Body of pancreas (tissue), 4 donors: ENCODE data around the gene OTUD5. TPM values are rescaled to one million over a fixed set of nuclear protein-coding genes. Genes with fewer than 3 reads are reported as not detected.
"Not testable (repeated sequence)": the region's sequence is repeated elsewhere in the genome, so short reads cannot be mapped to it uniquely, and the experiment has no call there.

Experiments
- ATAC-seq: fragments of 150-250 bp; one replicate; pipeline ENCODE4 v1.9.1; 2016
- DNase-seq, 4 donors: peaks; one replicate each; pipeline ENCODE4 v3.0.0-alpha.2; 2019
- H3K27ac ChIP-seq, 4 donors: fragments of 200-600 bp; sonication (generic); 1 replicate in 3 of 4; 2 replicates in 1 of 4; pipeline versions ENCODE4 v1.5.1 to v1.6.1; 2016 to 2019; ENCODE audit warnings: mild to moderate bottlenecking in 1 of 4, mixed read lengths in 1 of 4, moderate library complexity in 1 of 4
- H3K27me3 ChIP-seq, 2 donors: fragments of 200-600 bp; sonication (generic); one replicate each; pipeline ENCODE4 v1.6.0; 2016; ENCODE audit warnings: mild to moderate bottlenecking in 1 of 2
- H3K36me3 ChIP-seq, 2 donors: fragments of 200-600 bp; sonication (generic); replicated peaks in 1 of 2; 2 replicates each; pipeline ENCODE4 v1.5.1; 2016; ENCODE audit warnings: low read depth in 2 of 2; ENCODE audit not compliant: insufficient read depth in 1 of 2
- H3K4me1 ChIP-seq: fragments of 200-600 bp; sonication (generic); one replicate; pipeline ENCODE4 v1.6.0; 2016
- H3K4me3 ChIP-seq, 2 donors: fragments of 200-600 bp; sonication (generic); 1 replicate in 1 of 2; 2 replicates in 1 of 2; pipeline ENCODE4 v1.5.1; 2016 to 2019
- H3K9me3 ChIP-seq, 3 donors: fragments of 200-600 bp; sonication (generic); 1 replicate in 2 of 3; 2 replicates in 1 of 3; pipeline ENCODE4 v1.5.1; 2016
- CTCF ChIP-seq, 7 experiments: fragments of 450-650 bp in 4 of 7; fragments of 200-600 bp in 3 of 7; sonication (generic) in 3 of 7; IDR thresholded peaks; one replicate each; pipeline ENCODE4 v1.5.1; 2016 to 2019; ENCODE audit warnings: antibody characterized with exemption in 7 of 7
- POLR2A ChIP-seq, 3 donors: fragments of 450-650 bp; IDR thresholded peaks; one replicate each; pipeline ENCODE4 v1.6.1; 2016; ENCODE audit warnings: antibody characterized with exemption in 3 of 3, mild to moderate bottlenecking in 2 of 3
- WGBS, 2 donors: methylation state at CpG; one replicate each; pipeline ENCODE4 v1.1.5; 2017; 5-methylcytosine and 5-hydroxymethylcytosine counted together
- intact Hi-C: fragments of 100-400 bp; cut with DNase I; formaldehyde crosslinking; loops from one replicate; pipeline ENCODE4 v1.15.1; 2023
- total RNA-seq, 2 donors: library from RNA; depleted of rRNA; stranded (reverse); fragments of >200 nt; gene quantifications; one replicate each; pipeline ENCODE4 v1.1.0, GENCODE V29; 2016

The OTUD5 gene
- total RNA-seq, 2 donors from 2014 or later, result 23.6 to 40.2 TPM

- WGBS, 2 donors, result 2% methylated on average over 39 of the region's 68 CpGs; no CpG with 5 or more reads in 1 of the 2 donors
- peak; percentile 95 for ATAC-seq
- peak overlapping the region; percentile 45 to 75 (median 58) for H3K27ac ChIP-seq
Measured at GRCh38 chrX:48891402-48892288, 65.8 kb downstream of the OTUD5 start.

DNA sequence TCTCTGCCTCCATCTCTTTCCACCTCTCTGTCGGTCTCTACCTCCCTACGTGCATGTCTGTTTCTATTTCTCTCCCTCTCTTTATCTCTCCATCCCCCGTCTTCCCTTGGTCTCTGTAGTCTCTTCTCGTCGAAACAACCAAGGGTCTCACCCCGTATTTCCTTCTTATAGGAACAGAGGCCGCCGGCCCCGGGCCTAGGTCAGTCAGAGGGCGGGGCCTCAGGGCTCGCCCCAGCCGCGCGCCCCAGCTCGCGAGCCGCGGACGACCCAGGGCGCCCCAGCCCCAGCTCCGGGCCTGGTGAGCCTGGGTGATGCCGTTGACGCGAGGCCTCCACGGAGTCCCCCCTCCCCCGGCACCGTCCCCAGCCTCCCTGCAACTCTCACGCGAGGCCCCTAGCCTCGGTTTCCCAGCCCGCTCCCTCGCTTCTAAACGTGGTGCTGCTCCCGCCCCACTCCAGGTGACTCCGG is 66.4 kb downstream of the OTUD5 start:
- ATAC-seq (peak; percentile 40), DNase-seq (no peak)
- 0 to 3% methylated on average over 5 to 6 of the region's 35 CpGs for WGBS, 2 donors
- intact Hi-C loops, result no loop called here
- Histone ChIP-seq H3K27me3 (no peaks in the 10 kb centered on the region), H3K27ac (peak overlapping the region in 3 of 4 donors; percentile 47 to 75 (median 68)), H3K36me3 (no peaks in the 10 kb centered on the region), H3K4me1 (peaks cover 8% of the 10 kb centered on the region), H3K4me3 (peak overlapping the region; percentile 22 to 25), H3K9me3 (no peaks in the 10 kb centered on the region)
- TF ChIP-seq CTCF (IDR thresholded peaks at IDR 0.05) (no peak), POLR2A (IDR thresholded peaks at IDR 0.05) (no peak)

More at GRCh38 chrX:48891402-48892288, 65.8 kb downstream of the OTUD5 start:
- Histone ChIP-seq H3K4me1 (peaks cover 14% of the 10 kb centered on the region), H3K27me3 (no peaks in the 10 kb centered on the region), H3K4me3 (peak overlapping the region; percentile 22 to 25), H3K9me3 (no peaks in the 10 kb centered on the region), H3K36me3 (no peaks in the 10 kb centered on the region)
- DNase-seq, result peak; percentile 88 to 92 (median 90)
- intact Hi-C loops, result no loop called here
- TF ChIP-seq CTCF (IDR thresholded peaks at IDR 0.05) (peak in 6 of 7 experiments; percentile 22 to 71 (median 63)), POLR2A (IDR thresholded peaks at IDR 0.05) (peak; percentile 20 to 48 (median 39))

- TF ChIP-seq POLR2A (IDR thresholded peaks at IDR 0.05) (no peak), CTCF (IDR thresholded peaks at IDR 0.05) (no peak)
- Histone ChIP-seq H3K4me3 (no peak overlapping the region), H3K27me3 (no peaks in the 10 kb centered on the region), H3K9me3 (no peaks in the 10 kb centered on the region), H3K36me3 (no peaks in the 10 kb centered on the region), H3K4me1 (peaks cover 5% of the 10 kb centered on the region), H3K27ac (peak overlapping the region in 2 of 4 donors; percentile 68 to 75)
- DNase-seq, result no peak
- intact Hi-C loops, result no loop called here
- WGBS, 2 donors, result 25 to 40% methylated on average over 10 to 13 of the region's 15 CpGs
- no peak for ATAC-seq
Measured at GRCh38 chrX:48890296-48890925, 67.0 kb downstream of the OTUD5 start.

GRCh38 chrX:48886586-48886985 is 70.8 kb downstream of the OTUD5 start:
- DNase-seq, H3K27me3 ChIP-seq, H3K9me3 ChIP-seq, H3K4me1 ChIP-seq, ATAC-seq, intact Hi-C loops, H3K4me3 ChIP-seq, H3K27ac ChIP-seq, H3K36me3 ChIP-seq: not testable (repeated sequence)
- 60 to 77% methylated on average over 1 to 4 of the region's 5 CpGs for WGBS, 2 donors

GRCh38 chrX:48883729-48884128 is 73.7 kb downstream of the OTUD5 start:
- Histone ChIP-seq H3K4me1 (no peaks in the 10 kb centered on the region), H3K27ac (no peak overlapping the region), H3K27me3 (no peaks in the 10 kb centered on the region), H3K9me3 (no peaks in the 10 kb centered on the region), H3K4me3 (no peak overlapping the region), H3K36me3 (no peaks in the 10 kb centered on the region)
- intact Hi-C loops, result no loop called here
- 49 to 58% methylated on average over 10 of the region's 10 CpGs for WGBS, 2 donors
- DNase-seq (no peak), ATAC-seq (no peak)
- TF ChIP-seq CTCF (IDR thresholded peaks at IDR 0.05), result no peak
- no peak for TF ChIP-seq POLR2A (IDR thresholded peaks at IDR 0.05)

DNA sequence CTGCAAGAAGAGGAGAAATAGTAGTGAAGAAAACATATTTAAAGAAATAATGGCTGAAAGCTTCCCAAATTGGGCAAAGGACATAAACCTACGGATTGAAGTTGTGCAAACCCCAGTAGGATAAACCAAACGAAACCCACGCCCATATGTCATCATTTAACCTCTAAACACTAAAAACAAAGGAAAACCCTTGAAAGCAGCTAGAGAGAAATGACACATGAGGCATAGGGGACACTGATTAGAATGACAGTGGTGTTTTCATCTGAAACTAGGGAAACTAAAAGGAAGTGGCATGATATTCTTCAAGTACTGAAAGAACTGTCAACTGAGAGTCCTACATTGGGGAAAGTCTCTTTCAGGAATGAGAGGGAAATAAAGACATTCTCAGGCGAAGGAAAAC is 80.5 kb downstream of the OTUD5 start:
- H3K36me3 ChIP-seq, H3K27ac ChIP-seq, ATAC-seq, H3K9me3 ChIP-seq, DNase-seq, H3K27me3 ChIP-seq, intact Hi-C loops, H3K4me1 ChIP-seq, H3K4me3 ChIP-seq: not testable (repeated sequence)
- WGBS, 2 donors, result 45 to 56% methylated on average over 3 to 4 of the region's 4 CpGs
